Measurements from ENCODE around the gene SKOR2.

DNA sequence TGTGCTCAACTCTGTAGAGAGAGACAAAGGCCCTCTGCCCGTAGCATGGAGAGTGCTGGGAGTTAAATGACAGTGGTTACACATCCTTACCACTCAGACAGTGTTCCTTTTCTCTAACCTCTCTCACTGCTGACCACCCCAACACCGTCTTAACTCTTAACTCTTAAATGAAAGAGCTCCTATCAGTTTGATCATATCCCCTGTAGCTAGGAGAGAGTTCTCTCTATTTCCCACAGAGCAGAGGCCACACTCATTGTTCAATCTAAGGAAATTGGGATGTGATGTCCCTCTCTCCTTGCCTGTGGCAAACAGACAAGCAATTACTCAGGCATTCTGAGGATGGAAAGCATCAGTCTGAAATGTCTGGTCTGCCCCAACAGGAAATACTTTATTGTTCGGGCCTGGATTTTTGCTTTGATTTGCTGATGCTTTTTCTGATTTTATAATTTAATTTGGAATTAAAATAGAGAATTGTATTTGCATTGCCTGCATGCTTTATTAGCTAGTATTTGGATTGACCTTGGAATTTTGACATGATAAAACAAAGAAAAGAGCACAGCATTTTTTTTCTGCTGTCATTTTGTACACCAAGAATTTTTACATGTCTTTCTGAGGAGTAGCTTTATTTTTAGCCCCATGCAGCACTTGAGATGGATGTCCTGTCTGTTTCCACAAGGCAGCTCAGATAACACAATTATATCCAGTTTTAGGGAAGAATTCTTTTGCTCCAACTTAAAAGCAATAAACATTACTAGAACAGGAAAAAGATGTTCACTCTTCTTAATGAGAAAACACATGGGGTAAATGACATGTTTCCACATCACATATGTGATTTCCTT lies 47.6 kb downstream of the SKOR2 start:
- TF ChIP-seq EZH2 (IDR thresholded peaks at IDR 0.05; ENCODE audit: borderline replicate concordance, low read depth, low read length, severe bottlenecking) = no peak
- TF ChIP-seq, protein P1, sequence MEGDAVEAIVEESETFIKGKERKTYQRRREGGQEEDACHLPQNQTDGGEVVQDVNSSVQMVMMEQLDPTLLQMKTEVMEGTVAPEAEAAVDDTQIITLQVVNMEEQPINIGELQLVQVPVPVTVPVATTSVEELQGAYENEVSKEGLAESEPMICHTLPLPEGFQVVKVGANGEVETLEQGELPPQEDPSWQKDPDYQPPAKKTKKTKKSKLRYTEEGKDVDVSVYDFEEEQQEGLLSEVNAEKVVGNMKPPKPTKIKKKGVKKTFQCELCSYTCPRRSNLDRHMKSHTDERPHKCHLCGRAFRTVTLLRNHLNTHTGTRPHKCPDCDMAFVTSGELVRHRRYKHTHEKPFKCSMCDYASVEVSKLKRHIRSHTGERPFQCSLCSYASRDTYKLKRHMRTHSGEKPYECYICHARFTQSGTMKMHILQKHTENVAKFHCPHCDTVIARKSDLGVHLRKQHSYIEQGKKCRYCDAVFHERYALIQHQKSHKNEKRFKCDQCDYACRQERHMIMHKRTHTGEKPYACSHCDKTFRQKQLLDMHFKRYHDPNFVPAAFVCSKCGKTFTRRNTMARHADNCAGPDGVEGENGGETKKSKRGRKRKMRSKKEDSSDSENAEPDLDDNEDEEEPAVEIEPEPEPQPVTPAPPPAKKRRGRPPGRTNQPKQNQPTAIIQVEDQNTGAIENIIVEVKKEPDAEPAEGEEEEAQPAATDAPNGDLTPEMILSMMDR (IDR thresholded peaks at IDR 0.05; ENCODE audit: borderline replicate concordance, extremely low read depth, low read length, poor library complexity, severe bottlenecking) = no peak
